Measurements from ENCODE around the gene GPR78. TPM values are rescaled to one million over a fixed set of nuclear protein-coding genes. Genes with fewer than 3 reads are reported as not detected.
"Not testable (repeated sequence)": the region's sequence is repeated elsewhere in the genome, so short reads cannot be mapped to it uniquely, and the experiment has no call there.

GPR78 gene
- polyA plus RNA-seq, 2 donors = 4.7 to 8.9 TPM

GRCh38 chr4:8635897-8636554 lies 55.8 kb downstream of the GPR78 start:
- not testable (repeated sequence) for H3K27me3 ChIP-seq (ENCODE audit: control insufficient read depth in 1 of 2, insufficient read depth in 2 of 2, low read length in 2 of 2); H3K4me3 ChIP-seq (ENCODE audit: low read depth in 1 of 2, low read length in 2 of 2); H3K4me1 ChIP-seq (ENCODE audit: control insufficient read depth in 2 of 2, insufficient read depth in 2 of 2, low read length in 1 of 2); H3K27ac ChIP-seq (ENCODE audit: low read depth in 2 of 2, low read length in 1 of 2); H3K9me3 ChIP-seq (ENCODE audit: control insufficient read depth in 2 of 2, insufficient read depth in 1 of 2, low read depth in 1 of 2, low read length in 1 of 2); H3K36me3 ChIP-seq (ENCODE audit: control insufficient read depth in 2 of 2, insufficient read depth in 2 of 2, low read length in 1 of 2)
- 46% methylated on average over 4 of the region's 29 CpGs; no CpG with 5 or more reads in 1 of the 2 donors for WGBS, 2 donors

Other genes with a start within 250 kb of the GPR78 start
- 10 to 100 TPM; 31.8 to 36.1 TPM for gene ACOX3, start 139.7 kb upstream of the GPR78 start, polyA plus RNA-seq
- gene TRMT44, start 139.6 kb upstream of the GPR78 start, polyA plus RNA-seq = 10 to 100 TPM; 15.6 to 17.2 TPM
- gene CPZ, start 12.4 kb downstream of the GPR78 start, polyA plus RNA-seq = 1 to 10 TPM; 3.4 to 7.2 TPM